ENCODE measurements around the gene INAVA.
"Not testable (repeated sequence)": the region's sequence is repeated elsewhere in the genome, so short reads cannot be mapped to it uniquely, and the experiment has no call there.

DNA sequence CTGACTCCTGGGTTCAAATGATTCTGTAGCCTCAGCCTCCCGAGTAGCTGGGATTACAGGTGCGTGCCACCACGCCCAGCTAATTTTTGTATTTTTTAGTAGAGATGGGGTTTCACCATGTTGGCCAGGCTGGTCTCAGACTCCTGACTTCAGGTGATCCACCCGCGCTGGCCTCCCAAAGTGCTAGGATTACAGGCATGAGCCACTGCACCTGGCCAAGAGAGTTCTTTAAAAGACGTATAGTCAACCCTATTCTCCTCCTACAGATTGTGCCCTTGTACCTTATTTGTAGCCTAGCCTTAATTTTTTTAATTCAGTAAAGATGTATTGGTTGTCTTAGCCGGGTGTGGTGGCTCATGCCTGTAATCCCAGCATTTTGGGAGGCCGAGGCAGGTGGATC is 35.6 kb downstream of the INAVA start:
- TF ChIP-seq, protein P1, sequence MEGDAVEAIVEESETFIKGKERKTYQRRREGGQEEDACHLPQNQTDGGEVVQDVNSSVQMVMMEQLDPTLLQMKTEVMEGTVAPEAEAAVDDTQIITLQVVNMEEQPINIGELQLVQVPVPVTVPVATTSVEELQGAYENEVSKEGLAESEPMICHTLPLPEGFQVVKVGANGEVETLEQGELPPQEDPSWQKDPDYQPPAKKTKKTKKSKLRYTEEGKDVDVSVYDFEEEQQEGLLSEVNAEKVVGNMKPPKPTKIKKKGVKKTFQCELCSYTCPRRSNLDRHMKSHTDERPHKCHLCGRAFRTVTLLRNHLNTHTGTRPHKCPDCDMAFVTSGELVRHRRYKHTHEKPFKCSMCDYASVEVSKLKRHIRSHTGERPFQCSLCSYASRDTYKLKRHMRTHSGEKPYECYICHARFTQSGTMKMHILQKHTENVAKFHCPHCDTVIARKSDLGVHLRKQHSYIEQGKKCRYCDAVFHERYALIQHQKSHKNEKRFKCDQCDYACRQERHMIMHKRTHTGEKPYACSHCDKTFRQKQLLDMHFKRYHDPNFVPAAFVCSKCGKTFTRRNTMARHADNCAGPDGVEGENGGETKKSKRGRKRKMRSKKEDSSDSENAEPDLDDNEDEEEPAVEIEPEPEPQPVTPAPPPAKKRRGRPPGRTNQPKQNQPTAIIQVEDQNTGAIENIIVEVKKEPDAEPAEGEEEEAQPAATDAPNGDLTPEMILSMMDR (IDR thresholded peaks at IDR 0.05): not testable (repeated sequence)
- TF ChIP-seq ZFX (IDR thresholded peaks at IDR 0.05; ENCODE audit: borderline replicate concordance): not testable (repeated sequence)
